Stimulated activated CD4-positive, alpha-beta T cell treated with anti-CD3 and anti-CD28 coated beads, Interleukin-4, amount 100 ng/mL, for 4 hours (primary cell): ENCODE measurements around the gene ALG14.
"Not testable (repeated sequence)": the region's sequence is repeated elsewhere in the genome, so short reads cannot be mapped to it uniquely, and the experiment has no call there.

ENCODE experiments used
- DNase-seq, 2 experiments: peaks; one replicate each; pipeline ENCODE4 v3.0.0-alpha.2; 2020

ALG14 gene

GRCh38 chr1:95041491-95042165 is 31.1 kb downstream of the ALG14 start:
- DNase-seq, result no peak

GRCh38 chr1:95040032-95040525 is 32.7 kb downstream of the ALG14 start:
- DNase-seq, result no peak

- no peak for DNase-seq
These were observed 33.3 kb downstream of the ALG14 start for GRCh38 chr1:95039360-95040031.

GRCh38 chr1:95035536-95035935 is 37.2 kb downstream of the ALG14 start:
- DNase-seq, result no peak

GRCh38 chr1:95034506-95034905 is 38.2 kb downstream of the ALG14 start:
- DNase-seq, result no peak

- no peak for DNase-seq
These were observed 38.9 kb downstream of the ALG14 start for GRCh38 chr1:95033843-95034242.

- no peak for DNase-seq
These were observed 43.2 kb downstream of the ALG14 start for GRCh38 chr1:95029532-95029931.

GRCh38 chr1:95028954-95029353 is 43.8 kb downstream of the ALG14 start:
- no peak for DNase-seq

GRCh38 chr1:95027046-95027445 is 45.7 kb downstream of the ALG14 start:
- no peak for DNase-seq

- no peak for DNase-seq
These were observed 49.2 kb downstream of the ALG14 start for GRCh38 chr1:95023399-95024043.

- DNase-seq, result no peak
These were observed 50.2 kb downstream of the ALG14 start for GRCh38 chr1:95022644-95022926.

- no peak for DNase-seq
These were observed 50.7 kb downstream of the ALG14 start for GRCh38 chr1:95021805-95022643.

- no peak for DNase-seq
These were observed 51.6 kb downstream of the ALG14 start for GRCh38 chr1:95021119-95021518.

GRCh38 chr1:95019466-95019865 is 53.3 kb downstream of the ALG14 start:
- DNase-seq, result not testable (repeated sequence)

- no peak for DNase-seq
These were observed 54.0 kb downstream of the ALG14 start for GRCh38 chr1:95018602-95019369.

GRCh38 chr1:95017775-95018174 is 55.0 kb downstream of the ALG14 start:
- DNase-seq, result no peak

- DNase-seq, result no peak
These were observed 57.7 kb downstream of the ALG14 start for GRCh38 chr1:95015076-95015475.

- no peak for DNase-seq
These were observed 58.7 kb downstream of the ALG14 start for GRCh38 chr1:95013950-95014574.

- no peak for DNase-seq
These were observed 60.4 kb downstream of the ALG14 start for GRCh38 chr1:95012389-95012788.

- no peak for DNase-seq
These were observed 62.6 kb downstream of the ALG14 start for GRCh38 chr1:95010158-95010557.

GRCh38 chr1:95007687-95008086 is 65.1 kb downstream of the ALG14 start:
- DNase-seq, result no peak

- DNase-seq, result no peak
These were observed 66.1 kb downstream of the ALG14 start for GRCh38 chr1:95006681-95007080.
